Activated CD4-positive, CD25-positive, alpha-beta regulatory T cell treated with anti-CD3 and anti-CD28 coated beads, Interleukin-2, amount 50 U/mL, for 24 hours (primary cell): ENCODE data around the gene CRY2.

Experiments
- ATAC-seq, 2 donors: fragments of 150-1000 bp; cut with Tn5 transposase; one replicate each; pipeline ENCODE4 v1.10.0; 2021; ENCODE audit warnings: mild to moderate bottlenecking in 1 of 2, moderate library complexity in 1 of 2

The CRY2 gene

DNA sequence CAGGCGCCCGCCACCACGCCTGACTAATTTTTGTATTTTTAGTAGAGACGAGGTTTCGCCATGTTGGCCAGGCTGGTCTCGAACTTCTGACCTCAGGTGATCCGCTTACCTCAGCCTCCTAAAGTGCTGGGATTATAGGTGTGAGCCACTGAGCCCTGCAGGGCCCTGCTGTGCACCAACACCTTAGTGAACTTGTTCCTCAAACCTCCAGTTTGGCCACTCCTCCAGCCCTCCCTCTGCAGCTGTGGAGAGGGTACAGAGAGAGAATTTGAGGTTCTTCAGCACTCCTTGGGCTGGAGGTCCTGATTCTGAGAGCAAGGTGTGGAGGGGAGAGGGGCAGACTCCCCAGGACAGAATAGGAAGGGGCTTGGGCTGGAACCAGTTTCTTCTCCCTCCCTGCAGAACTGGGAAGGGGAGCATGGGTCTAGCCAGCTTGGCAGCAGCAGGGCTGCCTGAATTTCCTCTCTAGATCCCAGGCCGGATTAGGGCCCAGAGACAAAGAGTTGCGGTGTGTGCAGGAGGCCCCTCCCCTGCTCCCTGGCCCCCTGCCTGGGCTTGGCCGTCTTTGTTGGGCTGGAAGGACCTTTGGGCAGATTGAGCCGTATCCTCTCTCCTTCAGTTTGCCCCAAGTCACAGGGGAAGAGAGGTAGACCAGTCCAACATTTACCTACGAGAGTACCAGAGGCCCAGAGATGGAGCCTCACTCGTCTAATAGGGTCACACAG lies 72.7 kb downstream of the CRY2 start:
- no peak for ATAC-seq

DNA sequence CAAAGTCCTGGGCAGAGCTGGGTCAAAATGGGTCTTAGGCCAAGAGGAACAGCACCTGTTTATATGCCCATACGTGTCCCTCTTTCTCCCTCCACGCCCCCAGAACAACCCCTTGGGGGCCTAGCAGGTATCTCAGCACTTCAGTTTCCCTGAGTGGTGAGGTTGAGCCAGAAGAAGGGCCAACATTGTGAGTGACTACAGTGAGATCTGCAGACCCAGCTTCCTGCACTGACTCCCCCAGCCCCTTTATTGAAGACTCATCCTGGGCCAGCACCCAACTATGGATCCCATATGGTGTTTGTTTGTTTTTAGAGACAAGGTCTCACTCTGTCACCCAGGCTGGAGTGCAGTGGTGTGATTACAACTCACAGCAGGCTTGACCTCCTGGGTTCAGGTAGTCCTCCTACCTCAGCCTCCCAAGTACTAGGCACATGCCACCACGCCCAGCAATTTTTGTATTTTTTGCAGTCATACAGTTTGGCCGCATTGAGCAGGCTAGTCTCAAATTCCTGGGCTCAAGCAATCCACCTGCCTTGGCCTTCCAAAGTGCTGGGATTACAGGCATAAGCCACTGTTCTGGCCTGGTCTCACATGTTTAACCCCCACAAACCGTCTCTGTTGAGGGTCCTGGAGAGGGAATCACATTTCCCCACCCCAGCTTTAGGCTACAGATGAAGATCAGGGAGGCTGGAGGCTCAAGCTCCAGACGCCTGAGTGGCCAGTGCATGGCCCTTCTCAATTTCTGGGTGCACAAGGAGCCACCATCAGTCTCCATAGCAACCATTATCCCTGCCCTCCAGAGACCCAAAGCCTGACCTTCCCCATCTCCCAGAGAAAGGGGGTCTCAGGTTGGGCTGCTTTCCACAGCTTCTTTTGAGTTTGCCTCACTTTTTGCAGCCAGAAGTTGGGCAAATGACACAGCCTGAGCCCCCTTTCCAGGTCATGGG lies 73.5 kb downstream of the CRY2 start:
- no peak for ATAC-seq

DNA sequence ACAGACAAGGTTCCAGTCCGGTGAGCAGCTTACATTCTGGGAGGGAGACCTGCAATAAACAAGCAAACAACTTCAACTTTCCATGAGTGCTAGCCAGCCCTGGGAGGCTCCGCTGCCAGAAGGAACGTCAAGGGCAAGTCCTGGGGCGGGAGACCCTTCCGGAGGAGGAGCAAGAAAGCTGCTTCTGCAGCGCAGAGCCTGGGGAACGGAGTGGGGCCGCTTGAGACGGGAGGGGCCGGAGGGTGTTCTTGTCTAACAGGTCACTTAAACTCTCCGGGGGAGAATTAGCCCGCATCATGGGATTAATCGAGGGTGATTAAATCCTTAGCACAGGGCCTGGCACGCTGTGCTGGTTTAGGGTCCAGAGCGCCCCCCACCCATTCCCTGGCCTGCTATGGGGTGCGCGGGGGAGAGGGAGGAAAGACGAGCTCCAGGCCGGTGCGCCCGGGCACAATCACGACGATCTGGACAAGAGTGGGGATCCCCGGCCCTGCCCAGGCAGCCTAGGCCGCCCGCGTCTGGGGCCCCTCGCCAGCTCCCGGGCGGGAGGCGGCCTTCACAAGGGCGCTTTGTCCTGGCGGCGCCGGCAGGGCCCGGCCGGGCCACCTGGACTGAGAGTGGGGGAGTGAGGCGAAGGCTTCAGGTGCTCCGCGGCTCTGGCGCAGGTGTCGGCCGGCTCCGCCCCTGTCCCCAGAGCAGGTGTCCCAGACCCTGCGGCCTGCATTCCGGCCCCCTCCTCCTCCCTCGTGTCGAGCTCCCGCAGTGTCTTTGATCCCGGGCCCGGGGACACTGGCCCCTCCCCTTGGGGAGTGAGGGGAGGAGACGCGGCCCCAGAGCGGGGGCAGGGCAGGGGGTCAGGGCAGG lies 74.5 kb downstream of the CRY2 start:
- no peak for ATAC-seq

DNA sequence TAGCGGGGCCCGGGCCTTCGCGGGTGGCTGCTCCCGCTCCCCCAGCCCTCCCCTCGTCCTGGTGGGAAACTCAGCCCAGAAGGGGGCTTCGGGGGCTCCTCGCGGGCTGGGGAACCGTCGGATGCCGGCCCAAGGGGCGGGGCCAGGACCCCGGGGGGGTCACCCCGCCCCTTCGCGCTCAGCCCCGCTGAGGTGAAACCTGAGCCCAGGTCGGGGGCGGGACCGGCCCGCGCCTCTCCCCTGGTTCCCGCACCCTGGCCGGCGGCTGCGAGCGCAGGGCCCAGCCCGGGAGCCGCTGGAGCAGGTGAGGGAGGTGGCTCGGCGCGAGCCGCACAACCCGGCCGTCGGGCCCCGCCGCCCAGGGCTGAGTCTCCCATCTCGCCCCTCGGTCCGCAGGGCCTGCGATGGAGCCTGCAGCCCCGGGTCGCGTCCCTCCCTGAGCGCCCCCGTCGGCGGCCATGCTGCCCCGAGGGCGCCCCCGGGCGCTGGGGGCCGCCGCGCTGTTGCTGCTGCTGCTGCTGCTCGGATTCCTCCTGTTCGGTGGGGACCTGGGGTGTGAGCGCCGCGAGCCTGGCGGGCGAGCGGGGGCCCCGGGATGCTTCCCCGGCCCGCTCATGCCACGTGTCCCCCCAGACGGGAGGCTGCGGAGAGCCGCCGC lies 75.3 kb downstream of the CRY2 start, which contains the start of gene LARGE2:
TSS of gene LARGE2 (plus strand) at position 232 of the 658 bp plus-strand sequence. CDS start at position 459, 227 bp downstream.
- no peak for ATAC-seq

DNA sequence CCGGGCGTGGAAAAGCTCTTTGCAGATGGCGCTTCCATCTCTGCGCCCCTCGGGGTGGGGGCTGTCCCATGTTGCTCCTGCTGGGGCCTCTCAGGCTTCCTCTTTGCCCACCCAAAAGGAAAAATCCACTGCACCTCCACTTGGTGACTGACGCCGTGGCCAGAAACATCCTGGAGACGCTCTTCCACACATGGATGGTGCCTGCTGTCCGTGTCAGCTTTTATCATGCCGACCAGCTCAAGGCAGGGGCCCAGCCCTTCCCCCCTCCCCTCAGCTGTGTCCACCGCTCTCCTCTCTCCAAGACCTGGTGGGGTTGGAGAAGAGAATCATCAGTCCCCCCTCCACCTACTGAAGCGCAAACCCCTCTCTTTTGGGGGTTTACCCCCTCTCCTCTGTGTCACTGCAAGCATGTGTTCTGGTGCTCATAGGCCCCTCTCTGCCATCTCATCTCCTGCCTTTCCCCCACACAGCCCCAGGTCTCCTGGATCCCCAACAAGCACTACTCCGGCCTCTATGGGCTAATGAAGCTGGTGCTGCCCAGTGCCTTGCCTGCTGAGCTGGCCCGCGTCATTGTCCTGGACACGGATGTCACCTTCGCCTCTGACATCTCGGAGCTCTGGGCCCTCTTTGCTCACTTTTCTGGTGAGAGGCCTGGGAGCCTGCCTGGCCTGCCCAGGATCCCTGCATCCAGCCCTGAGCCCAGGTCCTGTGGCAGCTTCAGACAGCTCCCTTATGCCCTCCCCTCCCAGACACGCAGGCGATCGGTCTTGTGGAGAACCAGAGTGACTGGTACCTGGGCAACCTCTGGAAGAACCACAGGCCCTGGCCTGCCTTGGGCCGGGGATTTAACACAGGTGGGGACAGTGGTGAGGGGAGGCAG lies 77.0 kb downstream of the CRY2 start:
- ATAC-seq: no peak

DNA sequence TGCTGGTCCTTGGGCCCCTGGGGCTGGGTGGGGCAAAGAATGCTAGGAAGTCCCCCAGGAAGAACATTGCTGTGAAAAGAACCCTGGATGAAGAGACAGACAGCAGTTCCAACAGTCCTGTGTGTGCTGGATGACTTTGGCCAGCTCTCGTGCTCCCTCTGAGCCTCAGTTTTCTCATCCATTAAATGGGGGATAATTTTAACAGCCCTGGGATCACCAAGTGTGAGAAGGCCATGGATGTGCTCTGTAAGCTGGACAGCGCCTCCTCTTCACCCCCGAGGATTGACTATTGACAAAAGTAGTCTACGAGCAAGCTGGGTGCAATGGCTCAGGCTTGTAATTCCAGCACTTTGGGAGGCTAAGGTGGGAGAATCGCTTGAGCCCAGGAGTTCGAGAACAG lies 77.7 kb downstream of the CRY2 start:
- no peak for ATAC-seq

DNA sequence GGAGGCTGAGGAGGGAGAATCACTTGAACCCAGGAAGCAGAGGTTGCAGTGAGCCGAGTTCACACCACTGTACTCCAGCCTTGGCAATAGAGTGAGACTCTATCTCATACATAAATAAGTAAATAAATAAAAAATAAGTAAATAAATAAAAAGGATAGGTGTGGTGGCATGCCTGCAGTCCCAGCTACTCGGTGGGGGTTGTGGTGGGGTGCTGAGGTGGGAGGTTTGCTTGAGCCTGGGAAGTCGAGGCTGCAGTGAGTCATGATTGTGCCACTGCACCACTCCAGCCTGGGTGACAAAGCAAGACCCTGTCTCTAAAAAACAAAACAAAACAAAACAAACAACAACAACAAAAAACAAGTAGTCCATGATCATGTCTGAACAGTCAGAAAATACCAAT lies 78.3 kb downstream of the CRY2 start:
- no peak for ATAC-seq

DNA sequence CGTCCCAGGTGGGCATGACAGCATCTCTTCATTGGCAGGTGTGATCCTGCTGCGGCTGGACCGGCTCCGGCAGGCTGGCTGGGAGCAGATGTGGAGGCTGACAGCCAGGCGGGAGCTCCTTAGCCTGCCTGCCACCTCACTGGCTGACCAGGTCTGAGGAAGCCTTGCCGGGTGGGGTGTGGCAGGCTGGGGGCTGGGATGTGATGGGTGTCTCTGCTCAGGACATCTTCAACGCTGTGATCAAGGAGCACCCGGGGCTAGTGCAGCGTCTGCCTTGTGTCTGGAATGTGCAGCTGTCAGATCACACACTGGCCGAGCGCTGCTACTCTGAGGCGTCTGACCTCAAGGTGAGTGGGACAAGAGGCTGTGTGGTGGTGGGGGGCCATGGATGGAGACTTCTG lies 78.7 kb downstream of the CRY2 start:
- ATAC-seq: no peak

DNA sequence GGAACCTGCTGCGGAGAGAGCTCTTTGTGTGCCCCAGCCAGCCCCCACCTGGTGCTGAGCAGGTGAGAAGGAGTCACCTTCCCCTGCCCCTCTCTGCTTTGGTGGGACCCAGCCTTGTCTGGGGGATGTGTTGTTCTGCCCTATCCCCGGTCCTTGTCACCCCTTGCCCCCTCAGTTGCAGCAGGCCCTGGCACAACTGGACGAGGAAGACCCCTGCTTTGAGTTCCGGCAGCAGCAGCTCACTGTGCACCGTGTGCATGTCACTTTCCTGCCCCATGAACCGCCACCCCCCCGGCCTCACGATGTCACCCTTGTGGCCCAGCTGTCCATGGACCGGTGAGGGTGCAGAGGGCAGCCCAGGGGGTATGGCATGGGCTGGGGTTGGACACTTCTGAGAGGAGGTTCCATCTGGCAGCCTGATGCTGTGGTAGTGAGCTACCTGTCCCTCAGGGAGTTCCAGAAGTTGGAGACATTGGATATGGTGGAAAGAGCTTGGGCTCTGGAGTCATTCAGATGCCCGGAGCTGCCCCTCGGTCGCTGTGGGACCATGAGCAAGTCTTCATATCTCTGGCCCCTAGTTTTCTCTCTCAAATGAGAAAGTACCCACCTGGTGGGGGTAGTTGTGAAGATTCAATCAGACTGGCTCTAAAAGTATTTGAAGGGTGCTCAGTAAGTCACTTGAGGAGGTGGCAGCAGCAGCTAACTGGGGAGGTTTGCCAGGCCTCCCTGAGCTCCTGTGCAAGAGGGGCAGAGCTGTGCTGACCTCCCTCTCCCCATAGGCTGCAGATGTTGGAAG lies 79.5 kb downstream of the CRY2 start:
- ATAC-seq: no peak

DNA sequence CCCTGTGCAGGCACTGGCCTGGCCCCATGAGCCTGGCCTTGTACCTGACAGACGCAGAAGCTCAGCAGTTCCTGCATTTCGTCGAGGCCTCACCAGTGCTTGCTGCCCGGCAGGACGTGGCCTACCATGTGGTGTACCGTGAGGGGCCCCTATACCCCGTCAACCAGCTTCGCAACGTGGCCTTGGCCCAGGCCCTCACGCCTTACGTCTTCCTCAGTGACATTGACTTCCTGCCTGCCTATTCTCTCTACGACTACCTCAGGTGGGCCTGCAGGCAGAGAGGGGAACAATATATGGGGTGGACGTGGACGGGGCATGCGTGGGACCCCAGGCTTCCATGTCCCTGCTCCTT lies 80.0 kb downstream of the CRY2 start:
- ATAC-seq: no peak

DNA sequence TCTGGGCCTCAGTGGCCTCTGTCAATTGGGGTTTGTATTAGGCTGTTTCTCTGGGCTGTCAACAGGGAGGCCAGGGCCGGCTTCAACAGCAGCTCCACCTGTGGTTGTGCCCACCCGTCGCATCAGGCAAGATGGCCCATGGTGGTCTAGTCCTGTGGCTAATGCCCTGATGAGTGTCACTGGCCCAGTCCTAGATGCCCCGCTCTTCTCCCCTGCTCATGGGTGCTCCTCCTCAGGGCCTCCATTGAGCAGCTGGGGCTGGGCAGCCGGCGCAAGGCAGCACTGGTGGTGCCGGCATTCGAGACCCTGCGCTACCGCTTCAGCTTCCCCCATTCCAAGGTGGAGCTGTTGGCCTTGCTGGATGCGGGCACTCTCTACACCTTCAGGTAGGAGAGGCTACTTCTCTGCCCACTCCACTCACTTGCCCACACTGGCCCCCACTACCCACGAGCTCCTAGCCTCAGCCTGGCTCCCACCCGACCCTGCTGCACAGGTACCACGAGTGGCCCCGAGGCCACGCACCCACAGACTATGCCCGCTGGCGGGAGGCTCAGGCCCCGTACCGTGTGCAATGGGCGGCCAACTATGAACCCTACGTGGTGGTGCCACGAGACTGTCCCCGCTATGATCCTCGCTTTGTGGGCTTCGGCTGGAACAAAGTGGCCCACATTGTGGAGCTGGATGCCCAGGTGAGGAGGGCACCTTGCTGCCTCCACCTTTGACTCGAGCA lies 80.6 kb downstream of the CRY2 start:
- ATAC-seq: no peak

DNA sequence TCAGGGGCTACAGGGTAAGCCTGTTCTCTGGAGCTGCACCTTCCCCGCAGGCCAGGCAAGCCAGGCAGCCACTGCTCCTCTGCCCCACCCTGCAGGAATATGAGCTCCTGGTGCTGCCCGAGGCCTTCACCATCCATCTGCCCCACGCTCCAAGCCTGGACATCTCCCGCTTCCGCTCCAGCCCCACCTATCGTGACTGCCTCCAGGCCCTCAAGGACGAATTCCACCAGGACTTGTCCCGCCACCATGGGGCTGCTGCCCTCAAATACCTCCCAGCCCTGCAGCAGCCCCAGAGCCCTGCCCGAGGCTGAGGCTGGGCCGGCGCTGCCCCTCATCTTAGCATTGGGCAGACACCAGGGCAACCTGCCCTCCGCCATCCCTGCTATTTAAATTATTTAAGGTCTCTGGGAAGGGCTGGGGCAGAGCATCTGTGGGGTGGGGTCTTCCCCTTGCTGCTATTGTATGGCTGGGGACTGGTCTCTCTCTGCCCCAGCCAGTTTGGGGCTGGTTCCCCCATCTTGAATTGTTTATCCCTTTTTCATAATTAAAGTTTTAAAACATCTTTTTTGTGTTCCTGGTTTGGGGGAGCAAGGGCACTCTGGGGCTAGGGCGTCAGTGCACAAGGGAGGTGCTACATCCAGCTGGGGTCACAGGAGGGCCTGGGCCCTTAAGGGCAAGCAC lies 81.4 kb downstream of the CRY2 start:
- ATAC-seq: no peak

DNA sequence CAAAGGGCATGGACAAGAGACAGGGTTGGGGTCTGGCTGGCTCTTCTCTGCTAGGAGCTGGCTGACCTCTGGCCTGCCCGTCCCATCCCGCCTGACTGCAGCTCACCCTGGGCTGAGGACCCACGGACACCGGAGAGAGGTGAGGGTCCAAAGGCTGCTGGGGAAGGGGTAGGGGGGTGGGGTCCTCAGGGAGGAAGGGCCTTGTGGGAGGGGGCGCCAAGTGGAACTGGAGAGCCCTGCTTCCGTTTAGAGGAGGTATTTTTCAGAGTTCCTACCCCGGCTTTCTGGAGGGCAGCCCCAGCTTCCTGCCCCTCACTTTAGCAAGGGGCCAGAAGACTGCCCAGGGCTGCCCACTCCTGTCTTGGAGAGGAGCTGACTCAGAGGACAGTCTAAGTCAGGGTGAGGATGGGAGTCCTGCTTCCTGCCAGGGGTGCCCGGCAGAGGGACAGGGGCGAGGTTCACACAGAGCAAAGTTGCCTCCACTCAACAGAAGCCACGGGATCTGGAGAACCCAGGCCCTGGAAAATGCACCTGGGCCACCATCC lies 82.3 kb downstream of the CRY2 start:
- peak; percentile 12 to 25 for ATAC-seq

DNA sequence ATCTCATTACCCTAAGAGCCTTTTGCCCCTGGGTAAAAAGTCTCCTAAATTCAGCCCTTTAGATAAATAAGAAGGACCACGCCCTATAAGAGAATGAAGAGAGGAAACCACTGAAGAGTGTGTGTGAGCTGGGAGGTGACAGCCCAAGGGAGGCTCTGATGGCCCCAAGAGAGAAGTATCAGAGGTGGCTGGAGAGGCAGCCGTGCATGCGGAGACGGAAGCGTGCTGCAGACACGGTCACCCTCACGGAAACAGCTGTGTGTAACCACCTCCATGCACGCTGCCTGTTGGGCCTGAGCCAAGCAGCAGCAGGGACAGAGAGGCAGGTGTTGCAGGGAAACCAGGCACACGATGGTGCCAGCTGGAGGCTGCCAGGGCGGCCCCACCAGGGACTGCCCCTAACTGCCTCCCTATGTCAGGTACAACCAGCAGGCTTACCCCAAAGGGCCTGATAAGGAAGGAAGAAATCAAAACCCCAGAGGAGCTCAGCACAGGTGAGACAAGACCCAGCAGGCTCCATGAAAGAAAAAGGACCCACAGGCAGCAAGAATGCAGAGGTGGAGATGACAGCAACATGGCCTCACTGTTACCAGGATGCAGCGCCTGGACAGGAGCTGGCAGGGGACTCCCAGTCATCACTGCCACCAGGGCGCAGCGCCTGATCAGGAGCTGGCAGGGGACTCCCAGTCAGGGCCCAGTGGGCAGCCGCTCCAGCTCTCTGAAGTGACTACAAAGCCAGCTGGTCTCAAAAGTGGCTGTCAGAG lies 82.9 kb downstream of the CRY2 start:
- peak; percentile 63 to 69 for ATAC-seq

DNA sequence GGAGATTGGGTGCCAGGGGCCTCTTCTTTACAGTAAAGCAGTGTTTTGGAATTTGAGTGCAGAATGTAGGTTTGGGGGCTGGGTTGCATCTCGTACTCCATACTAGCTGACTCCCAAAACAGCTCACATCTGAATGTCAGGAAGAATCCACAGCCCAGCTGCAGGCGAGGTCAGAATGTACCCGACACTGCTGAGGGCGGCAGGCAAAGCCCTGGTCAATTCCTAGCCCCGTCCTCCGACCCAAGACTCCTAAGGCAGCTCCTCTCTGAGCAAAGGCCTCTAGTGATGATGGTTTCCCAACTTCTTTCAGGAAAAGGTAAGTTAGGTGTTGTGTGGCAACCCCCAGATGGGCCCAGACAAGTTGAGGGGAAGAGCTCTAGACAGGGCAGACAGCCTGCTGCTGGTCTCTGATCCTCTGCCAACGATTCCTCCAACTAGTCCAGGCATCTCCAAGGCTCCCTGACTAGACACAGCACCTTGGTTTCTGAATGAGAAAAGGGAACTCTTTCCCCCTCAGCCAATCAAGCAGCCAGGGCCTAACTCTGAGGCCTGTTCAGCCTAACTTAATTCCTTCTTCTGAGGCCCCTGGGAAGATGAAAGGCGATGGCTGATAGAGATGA lies 83.8 kb downstream of the CRY2 start:
- no peak for ATAC-seq

DNA sequence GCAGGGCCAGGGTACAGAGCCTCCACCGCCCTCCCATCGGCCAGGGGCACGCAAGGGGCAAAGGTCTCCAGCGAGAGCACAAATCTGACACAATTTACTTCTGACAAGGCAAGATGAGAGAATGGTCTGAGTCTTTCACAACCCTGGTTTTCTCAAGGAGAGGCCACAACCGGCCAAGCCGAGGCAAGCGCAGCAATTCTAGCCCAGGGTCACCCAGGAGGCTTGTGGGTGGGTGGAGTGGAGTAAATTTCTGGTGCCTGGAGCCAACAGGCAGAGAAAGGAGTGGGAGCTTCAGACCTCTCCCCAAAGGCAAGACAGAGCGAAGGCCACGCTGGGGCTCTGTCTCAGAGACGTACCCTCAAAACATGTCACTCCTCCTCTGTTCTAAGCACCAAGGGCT lies 84.5 kb downstream of the CRY2 start:
- ATAC-seq: no peak

DNA sequence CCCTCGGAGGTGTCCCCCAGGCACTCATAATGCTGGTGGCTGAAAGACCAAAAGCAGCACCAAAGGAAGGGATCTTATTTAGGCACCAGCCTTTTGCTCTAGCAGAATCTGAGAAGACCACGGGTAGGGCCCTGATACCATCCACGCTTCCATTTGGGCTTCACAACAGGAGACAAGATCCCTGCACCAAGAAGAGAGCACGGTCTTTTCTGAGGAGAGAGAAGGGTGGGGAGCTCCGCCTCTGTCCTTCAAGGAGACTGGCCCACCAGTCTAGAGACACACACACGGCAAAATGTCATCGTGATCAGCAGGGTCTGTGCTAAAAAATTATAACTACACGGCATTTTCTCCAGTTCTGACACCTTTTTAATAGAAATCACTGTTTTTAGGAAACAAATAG lies 84.9 kb downstream of the CRY2 start:
- no peak for ATAC-seq
